GM11168 (cell line): ENCODE results near the gene DEGS1.
"Not testable (repeated sequence)": the region's sequence is repeated elsewhere in the genome, so short reads cannot be mapped to it uniquely, and the experiment has no call there.

Experiments used
- in situ Hi-C: fragments of 300-500 bp; cut with MboI; formaldehyde crosslinking; loops from one replicate; pipeline ENCODE4 v1.12.0; 2022; ENCODE audit warnings: low sequenced_read_pairs; ENCODE audit not compliant: unreplicated experiment

Gene DEGS1

GRCh38 chr1:224178894-224179293 is 4.1 kb upstream of the DEGS1 start:
- in situ Hi-C loops = no loop called here

GRCh38 chr1:224180783-224181452 is 2.1 kb upstream of the DEGS1 start:
- in situ Hi-C loops = loop anchor here (10.0 kb wide), 1 partner anchor 144 kb away; no protein-coding TSS in a partner anchor

GRCh38 chr1:224181453-224181810 is 1.6 kb upstream of the DEGS1 start:
- in situ Hi-C loops = loop anchor here (10.0 kb wide), 1 partner anchor 143 kb away; no protein-coding TSS in a partner anchor

- in situ Hi-C loops = loop anchor here (10.0 kb wide), 1 partner anchor 143 kb away; no protein-coding TSS in a partner anchor
These were observed 779 bp upstream of the DEGS1 start for GRCh38 chr1:224182057-224182865.

- in situ Hi-C loops = loop anchor here (10.0 kb wide), 1 partner anchor 141 kb away; no protein-coding TSS in a partner anchor
These were observed 712 bp downstream of the DEGS1 start for GRCh38 chr1:224183591-224184312.

GRCh38 chr1:224185208-224185607 is 2.2 kb downstream of the DEGS1 start:
- in situ Hi-C loops = loop anchor here (10.0 kb wide), 1 partner anchor 140 kb away; no protein-coding TSS in a partner anchor

GRCh38 chr1:224188286-224188685 is 5.2 kb downstream of the DEGS1 start:
- in situ Hi-C loops = loop anchor here (10.0 kb wide), 1 partner anchor 137 kb away; no protein-coding TSS in a partner anchor

GRCh38 chr1:224189561-224189960 is 6.5 kb downstream of the DEGS1 start:
- in situ Hi-C loops = loop anchor here (10.0 kb wide), 1 partner anchor 135 kb away; no protein-coding TSS in a partner anchor

- in situ Hi-C loops = no loop called here
These were observed 9.2 kb downstream of the DEGS1 start for GRCh38 chr1:224192082-224192788.

- in situ Hi-C loops = no loop called here
These were observed 10.4 kb downstream of the DEGS1 start for GRCh38 chr1:224193319-224193966.

- in situ Hi-C loops = no loop called here
These were observed 14.0 kb downstream of the DEGS1 start for GRCh38 chr1:224196813-224197600.

- in situ Hi-C loops = no loop called here
These were observed 15.5 kb downstream of the DEGS1 start for GRCh38 chr1:224198572-224198971.

GRCh38 chr1:224199679-224200078 is 16.6 kb downstream of the DEGS1 start:
- in situ Hi-C loops = no loop called here

- in situ Hi-C loops = no loop called here
These were observed 18.3 kb downstream of the DEGS1 start for GRCh38 chr1:224201383-224201782.

GRCh38 chr1:224201853-224202252 is 18.8 kb downstream of the DEGS1 start:
- in situ Hi-C loops = no loop called here

GRCh38 chr1:224203243-224204016 is 20.4 kb downstream of the DEGS1 start:
- in situ Hi-C loops = no loop called here

GRCh38 chr1:224205438-224205840 is 22.4 kb downstream of the DEGS1 start:
- in situ Hi-C loops = no loop called here

- in situ Hi-C loops = not testable (repeated sequence)
These were observed 23.0 kb downstream of the DEGS1 start for GRCh38 chr1:224205931-224206538.
